HG03558 (cell line): ENCODE measurements around the gene NDUFA13.

Source experiments
- ATAC-seq: cut with Tn5 transposase; IDR thresholded peaks from one replicate; pipeline ENCODE4 v1.9.1; 2021; ENCODE audit warnings: moderate number of reproducible peaks; ENCODE audit not compliant: unreplicated experiment; ENCODE audit errors: extremely low read depth

NDUFA13 gene

DNA sequence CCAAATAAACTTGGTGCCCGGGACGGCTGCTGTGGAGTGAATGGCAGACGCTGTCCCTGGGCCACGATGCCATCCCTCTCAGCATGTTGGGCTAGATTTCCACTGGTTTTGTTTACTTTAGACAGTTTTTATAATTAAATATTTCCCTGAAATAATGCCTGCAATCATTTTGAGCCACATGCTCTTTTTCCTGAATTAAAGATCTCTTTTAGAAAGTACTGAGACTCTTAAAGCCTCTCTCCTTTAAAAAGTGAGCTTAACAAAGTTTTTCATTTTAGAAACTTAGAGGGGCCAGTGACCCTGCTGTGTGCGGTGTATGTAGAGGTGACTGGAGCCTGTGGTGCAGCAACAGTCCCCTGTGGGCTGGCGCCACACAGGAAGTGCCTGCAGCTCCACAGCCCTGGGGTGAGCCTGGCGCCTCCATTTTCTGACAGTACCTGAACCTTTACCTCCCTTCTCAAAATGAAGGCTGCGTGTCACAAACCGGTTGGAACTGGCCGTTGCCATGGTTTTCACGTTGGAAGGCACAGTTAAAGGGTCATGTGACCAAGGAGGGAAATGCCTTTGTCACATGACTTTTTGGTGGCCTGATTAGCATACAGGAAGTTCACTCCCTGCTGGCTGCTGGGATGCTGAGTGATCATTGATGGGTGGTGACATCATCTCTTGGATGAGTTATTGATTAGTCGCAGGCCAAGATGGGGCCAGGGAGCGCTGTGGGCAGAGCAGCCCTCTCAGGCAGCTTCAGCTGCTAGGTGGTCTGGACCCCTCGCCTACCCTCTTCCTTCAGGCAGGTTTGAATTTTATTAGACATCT lies 26.9 kb upstream of the NDUFA13 start:
- peak; percentile 41 for ATAC-seq

DNA sequence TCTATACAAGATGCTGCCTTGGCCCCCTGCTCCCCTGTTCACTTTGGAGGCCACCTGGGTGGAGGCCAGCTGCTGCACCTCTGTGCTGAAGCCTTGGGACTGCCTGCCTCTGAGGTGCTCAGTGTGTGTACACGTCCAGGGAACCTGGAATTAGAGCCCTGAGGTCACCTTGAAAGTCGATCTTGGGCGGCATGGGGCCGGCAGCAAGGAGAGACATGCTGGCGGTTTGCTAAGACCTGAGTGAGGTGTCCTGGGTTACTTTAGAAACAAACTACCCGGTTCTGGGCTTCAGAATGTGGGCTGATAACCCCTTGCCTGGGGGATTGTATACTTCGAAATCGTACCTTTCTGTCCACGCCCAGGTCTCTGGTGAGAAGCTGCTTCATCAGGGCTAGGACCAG lies 26.2 kb upstream of the NDUFA13 start:
- no peak for ATAC-seq

DNA sequence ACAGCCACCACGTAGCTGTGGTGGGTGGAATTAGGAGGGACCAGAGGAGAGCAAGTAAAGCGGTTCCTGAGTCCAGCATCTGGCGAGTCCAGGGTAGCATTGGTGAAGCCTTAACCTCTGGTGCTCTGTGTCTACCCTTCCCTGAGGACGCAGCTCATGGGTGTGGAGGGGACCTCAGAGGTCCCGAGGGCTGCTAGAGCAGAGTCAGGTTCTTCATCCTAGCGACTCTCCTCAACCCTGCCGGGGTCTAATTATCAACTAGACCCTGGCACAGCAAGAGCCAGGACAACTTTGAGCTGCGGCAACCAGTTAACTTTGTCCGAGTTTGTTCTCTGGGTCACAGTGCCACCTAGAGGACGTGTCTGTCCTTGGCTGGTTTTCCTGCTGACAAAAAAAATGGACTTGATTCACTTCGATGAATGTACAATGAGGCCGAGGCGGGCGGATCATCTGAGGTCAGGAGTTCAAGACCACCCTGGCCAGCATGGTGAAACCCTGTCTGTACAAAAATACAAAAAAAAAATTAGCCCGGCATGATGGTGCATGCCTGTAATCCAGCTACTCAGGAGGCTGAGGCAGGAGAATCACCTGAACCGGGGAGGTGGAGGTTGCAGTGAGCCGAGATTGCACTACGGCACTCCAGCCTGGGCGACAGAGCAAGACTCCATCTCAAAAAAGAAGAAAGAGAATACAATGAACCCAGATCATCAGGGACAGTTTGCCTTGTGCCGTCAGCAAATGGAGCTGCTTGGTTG lies 25.6 kb upstream of the NDUFA13 start:
- no peak for ATAC-seq

DNA sequence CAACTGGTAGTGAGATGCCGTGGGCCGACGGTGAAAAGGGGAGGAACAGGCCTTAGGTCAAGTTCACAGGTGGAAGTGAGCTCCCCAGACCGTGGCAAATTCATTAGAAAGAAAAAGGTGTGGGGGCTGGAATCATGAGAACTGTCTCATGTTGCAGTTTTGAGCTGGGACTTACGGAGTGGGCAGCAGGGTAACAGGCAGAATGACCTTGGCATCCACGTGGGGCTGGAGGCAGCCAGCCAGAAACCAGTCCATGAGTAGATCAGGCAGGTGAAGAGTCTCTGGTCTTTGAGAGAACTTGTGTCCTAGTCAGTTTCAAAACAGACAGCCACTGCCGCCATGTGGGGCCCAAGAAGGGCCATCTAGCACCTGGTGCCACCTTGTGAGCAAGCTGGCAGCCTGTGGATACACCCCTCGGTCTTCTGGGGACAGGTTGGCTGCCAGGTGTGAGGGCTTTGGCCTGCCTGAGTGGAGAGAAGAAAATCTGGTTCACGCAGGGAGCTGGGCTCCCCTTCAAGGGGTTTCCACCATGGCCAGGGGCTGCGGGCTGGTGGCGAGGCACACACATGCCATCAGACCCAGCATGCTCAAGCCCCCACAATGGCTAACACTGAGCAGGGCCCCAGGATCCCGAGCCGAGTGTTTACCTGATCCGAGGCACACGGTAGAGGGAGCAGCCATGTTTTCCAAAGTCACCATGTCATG lies 24.6 kb upstream of the NDUFA13 start:
- no peak for ATAC-seq

DNA sequence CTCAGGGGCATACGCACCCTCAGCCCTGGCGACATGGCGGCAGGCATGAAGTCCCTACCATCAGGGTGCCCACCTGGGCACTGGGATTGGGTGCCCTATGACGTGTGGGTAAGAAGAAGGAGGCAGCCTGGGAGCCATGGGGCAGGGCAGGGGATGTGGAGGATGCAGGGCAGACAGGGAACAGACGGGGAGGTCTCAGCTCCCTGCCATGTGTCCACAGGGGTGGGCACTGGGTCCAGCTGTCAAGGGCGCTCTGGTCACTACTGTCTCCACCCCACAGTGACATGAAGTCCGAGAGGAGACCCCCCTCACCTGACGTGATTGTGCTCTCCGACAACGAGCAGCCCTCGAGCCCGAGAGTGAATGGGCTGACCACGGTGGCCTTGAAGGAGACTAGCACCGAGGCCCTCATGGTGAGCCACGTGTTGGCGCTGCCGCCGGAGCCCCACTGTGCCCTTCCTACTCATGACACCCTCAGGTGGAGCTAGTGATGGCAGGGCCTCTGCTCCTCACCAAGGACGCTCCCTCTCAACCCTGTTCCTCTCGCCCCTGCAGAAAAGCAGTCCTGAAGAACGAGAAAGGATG lies 23.9 kb upstream of the NDUFA13 start:
- ATAC-seq, result no peak

DNA sequence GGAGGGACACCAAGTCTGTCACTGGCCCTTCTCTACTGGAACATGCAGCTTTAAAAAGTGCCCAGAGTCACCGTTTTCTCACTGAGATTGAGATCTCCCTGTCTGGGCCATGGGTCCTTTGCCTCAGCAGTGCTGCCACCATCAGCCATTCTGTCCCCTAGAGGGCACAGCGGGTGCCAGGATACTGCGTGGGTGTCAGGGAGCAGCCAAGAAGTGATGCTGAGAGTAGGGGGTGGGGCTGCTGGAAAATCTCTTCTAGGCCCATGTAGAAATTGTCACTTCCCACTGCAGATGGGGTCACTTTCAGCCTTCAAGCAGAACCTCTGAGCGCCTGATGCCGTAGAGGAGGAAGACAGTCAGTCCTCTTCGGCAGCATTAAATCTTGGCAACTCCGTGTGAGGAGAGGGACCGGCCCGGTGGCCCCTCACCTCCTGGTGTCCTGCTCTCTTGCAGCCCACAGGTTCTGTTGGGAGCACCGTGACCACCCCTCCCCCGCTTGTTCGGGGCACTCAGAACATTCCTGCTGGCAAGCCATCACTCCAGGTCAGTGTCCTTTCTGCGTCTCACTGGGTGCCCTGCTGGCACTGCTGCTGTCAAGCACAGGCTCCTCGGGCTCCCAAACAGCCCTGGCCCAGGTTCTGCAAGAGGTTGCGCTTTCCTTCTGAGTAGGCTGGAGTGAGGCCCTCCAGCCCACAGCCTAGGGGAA lies 22.0 kb upstream of the NDUFA13 start:
- ATAC-seq, result no peak

DNA sequence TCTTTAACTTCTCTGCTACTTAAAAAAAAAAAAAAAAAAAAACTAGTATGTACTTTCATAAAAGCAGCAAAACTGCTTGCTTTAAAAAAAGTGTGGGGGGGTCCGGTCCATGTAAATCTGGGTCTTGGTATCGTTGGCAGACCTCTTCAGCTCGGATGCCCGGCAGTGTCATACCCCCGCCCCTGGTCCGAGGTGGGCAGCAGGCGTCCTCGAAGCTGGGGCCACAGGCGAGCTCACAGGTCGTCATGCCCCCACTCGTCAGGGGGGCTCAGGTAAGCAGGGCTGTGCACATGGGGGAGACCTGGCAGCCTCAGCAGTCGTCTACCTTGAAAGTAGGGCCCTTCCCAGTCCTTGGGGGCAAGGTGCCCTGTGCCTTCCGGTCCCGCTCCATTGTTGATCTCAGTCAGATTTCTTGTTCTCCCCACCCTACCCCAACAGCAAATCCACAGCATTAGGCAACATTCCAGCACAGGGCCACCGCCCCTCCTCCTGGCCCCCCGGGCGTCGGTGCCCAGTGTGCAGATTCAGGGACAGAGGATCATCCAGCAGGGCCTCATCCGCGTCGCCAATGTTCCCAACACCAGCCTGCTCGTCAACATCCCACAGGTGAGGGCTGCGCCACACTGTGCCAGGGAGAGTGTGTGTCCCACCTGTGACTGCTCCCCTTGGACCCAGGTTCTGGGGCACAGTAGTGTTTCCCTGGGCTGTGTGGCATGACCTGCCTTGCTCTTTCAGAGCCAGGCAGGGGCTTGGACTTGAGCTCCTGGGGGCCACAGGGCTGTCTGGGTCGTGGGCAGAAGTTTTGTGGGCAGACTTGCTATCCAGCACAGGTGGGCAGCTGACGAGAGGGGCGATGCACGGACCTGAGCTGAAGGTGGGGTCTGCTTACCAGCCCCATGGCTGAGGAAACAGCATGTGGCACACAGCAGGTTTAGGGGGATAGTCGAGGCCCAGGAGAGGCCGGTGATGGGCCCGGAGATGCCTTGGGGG lies 20.1 kb upstream of the NDUFA13 start:
- no peak for ATAC-seq

DNA sequence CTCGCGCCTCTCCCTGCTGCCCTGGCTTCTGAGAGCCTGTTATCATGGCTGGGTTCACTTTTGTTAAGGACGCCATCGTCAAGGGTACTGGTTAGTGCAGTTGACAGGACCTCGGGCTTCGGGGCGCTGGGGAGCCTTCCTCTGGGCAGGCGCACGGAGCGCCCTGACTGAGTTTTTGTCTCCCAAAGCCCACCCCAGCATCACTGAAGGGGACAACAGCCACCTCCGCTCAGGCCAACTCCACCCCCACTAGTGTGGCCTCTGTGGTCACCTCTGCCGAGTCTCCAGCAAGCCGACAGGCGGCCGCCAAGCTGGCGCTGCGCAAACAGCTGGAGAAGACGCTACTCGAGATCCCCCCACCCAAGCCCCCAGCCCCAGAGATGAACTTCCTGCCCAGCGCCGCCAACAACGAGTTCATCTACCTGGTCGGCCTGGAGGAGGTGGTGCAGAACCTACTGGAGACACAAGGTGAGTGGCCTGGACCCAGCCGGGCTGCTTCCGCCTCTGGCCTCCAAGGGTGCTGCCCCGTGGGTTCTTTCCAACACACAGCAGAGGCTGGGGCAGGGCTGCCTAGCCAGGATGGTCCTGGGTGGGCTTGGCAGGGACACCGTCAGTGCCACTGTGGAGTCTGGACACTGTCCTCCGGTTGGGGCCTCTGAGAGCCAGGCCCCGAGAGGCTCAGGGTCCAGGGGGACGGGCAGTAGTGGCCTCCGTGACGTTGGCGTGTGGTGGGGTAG lies 17.6 kb upstream of the NDUFA13 start:
- ATAC-seq, result no peak

DNA sequence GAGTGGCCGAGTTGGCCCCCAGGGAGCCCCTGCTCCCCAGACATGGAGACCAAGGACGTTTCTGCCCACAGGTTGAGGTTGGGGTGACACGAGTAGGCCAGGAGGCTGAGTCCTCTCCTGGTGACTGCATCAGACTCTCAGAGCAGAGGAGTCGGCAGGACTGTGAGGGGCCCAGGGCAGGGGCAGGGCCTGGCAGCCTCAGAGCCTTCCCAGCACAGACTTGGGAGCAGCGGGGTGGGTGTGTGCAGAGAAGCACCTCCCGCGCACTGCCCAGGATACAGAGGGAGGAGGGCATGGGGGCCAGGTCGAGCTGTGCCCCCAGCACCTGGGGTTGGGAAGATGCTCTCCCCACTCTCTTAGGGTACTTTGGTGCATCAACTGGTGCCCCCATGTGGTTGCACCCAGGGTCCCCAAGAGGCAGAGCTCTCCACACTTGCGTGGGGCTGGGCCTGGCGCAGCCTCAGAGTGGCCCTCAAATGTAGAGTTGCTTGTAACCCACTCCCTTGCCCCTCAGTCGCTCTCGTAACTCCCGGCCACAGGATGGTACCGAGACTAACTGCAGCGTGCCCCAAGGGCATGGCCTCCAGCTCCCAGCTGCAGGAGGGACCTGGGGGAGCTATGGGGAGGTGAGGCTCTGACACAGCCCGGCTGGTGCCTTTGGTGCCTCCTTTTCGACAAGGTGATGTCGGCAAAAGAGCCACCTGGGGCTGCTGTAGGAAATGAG lies 16.6 kb upstream of the NDUFA13 start:
- ATAC-seq, result no peak

DNA sequence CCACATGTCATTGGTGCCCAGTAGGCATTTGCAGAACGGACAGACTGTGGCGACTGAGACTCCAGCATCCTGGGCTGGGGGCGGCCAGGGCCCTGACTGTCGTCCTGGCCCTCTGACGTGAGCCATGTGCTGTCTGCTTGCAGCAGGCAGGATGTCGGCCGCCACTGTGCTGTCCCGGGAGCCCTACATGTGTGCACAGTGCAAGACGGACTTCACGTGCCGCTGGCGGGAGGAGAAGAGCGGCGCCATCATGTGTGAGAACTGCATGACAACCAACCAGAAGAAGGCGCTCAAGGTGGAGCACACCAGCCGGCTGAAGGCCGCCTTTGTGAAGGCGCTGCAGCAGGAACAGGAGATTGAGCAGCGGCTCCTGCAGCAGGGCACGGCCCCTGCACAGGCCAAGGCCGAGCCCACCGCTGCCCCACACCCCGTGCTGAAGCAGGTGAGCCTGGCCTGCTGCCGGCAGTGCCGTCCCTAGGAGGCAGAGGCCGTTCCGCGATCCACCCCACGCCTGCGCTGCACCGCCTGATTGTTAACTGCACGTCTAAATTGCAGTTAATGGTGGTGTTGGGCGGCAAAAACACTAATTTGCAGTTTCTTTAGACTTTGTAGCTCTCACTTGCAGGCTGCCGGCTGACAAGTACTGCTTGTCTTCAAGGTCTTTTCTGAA lies 14.9 kb upstream of the NDUFA13 start:
- ATAC-seq, result no peak

DNA sequence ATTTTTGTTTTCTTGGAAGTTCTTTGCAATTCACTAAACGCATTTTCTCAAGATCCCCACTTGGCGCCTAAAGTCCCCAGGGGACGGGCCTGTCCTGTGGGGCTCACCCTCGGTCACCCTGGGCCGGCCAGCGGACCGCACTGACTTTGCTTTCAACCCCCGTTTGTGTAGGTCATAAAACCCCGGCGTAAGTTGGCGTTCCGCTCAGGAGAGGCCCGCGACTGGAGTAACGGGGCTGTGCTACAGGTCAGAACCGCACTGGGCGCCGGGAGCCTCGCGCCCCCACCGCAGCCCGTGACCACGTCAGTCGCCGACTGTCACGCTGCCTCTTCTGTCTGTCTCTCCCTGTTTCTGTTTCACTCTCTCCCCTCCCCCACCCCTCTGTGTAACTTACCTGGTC lies 14.2 kb upstream of the NDUFA13 start:
- no peak for ATAC-seq

DNA sequence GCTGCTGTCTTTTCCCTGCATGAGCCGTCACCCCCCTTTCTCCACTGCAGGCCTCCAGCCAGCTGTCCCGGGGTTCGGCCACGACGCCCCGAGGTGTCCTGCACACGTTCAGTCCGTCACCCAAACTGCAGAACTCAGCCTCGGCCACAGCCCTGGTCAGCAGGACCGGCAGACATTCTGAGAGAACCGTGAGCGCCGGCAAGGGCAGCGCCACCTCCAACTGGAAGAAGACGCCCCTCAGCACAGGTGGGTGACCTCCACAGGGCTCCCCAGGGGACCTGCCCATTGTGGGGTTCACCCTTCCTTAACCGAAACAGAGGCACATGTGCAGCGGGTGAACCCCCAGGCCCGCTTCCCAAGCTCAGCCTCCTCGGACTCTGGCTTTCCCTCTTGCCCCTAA lies 13.7 kb upstream of the NDUFA13 start:
- no peak for ATAC-seq

DNA sequence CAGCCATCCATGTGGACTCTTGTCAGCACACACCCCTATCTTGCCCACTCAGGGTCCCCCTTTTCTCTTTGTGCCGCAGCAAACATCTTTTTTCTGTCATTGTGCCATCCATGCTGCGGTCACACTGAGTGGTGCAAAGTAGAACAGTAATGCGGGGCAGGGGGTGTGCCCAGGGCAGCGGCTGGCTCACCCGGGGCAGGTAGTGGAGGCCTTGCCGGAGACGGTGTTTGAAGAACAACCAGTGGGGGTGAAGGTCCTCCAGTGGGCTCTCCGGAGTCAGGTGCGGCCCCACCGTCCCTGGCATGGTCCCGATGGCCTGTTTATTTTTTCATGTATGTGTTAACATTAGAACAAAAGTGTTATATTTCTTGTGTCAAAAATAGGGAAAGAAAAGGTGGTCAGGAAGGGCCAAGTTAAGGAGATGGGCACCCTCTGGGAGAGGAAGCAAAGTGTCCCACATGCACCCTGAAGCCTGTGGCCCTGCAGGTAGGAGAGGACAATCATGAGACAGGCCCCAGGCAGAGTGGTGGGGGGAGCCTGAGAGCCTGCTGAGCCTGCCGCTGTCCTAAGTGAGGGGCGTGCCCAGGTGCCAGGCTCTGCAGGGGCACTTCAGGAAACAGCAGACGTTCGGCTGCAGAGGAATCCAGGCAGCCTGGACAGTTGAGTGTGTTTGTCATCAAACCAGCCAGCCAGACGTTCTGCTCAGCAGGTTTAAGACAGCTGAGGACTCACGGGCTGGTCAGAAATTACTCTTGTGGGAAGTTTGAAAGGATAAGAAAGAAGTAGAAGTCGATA lies 13.0 kb upstream of the NDUFA13 start:
- ATAC-seq, result no peak

DNA sequence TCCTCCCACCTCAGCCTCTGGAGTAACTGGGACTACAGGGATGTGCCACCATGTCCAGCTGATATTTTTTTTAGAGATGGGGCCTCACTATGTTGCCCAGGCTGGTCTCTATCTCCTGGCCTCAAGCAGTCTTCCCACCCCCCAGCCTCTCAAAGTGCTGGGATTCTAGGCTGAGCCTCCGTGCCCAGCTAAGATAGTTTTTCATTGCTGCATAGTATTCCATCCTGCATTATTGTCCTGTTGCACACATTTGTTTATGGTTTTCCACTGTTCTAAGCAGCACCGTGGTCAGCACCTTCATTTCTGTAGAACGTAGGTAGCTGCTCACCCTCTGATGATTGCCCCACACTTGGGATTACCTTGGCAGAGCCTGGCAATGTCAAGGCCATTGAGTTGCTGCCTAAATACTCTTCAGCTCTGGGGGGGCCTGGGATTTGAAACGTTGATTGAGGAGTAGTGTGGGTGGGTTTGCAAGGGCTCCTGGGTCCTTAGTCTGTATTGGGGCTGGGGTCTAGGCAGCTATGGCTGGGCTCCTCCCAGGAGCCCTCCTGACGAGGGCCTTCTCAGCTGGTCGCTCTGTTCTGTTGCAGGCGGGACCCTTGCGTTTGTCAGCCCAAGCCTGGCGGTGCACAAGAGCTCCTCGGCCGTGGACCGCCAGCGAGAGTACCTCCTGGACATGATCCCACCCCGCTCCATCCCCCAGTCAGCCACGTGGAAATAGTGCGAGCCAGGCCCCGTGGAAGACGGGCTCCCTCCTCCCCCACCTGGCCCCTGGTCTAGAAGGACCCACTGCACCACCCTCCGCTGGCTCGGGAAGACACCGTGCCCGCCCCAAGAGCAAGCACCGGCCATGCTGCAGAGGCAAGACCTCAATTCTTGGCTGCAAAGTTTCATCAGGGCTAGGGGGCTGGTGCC lies 11.0 kb upstream of the NDUFA13 start:
- ATAC-seq, result no peak

DNA sequence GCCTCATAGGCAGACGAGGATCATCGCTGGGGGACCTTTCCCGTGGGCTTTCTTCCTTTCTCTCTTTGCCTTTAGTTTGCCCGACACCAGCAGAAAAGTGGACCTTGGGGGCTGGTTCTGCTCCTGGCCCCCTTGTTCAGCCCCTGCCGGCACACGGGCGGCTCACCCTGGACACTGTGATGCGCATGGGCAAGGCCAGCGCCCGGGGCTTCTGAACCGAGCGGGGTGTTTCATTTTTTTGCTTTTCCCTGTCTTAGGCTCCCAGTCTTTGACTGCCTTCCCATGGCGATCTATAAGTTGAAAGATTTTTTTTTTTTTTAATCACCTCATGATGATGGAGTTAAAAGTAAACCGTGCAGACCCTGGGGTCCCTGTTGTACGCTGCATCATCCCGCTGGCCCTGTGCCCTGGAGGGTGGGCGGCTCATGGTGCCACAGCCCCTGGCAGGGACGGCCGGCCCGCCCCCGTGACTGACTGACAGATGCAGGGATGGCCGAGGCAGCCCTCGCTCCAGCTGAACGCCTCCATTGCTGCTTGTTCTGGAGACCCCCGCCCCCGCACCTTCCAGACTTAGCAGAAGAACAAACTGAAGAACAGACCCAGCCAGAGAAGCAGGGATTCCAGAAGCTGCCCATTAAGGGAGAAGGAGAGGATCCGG lies 10.2 kb upstream of the NDUFA13 start:
- ATAC-seq, result no peak
